ENCODE measurements around the gene MCM10. TPM values are rescaled to one million over a fixed set of nuclear protein-coding genes. Genes with fewer than 3 reads are reported as not detected.

Gene MCM10
- total RNA-seq, 1 experiment from 2014 or later, result 14.3 TPM

DNA sequence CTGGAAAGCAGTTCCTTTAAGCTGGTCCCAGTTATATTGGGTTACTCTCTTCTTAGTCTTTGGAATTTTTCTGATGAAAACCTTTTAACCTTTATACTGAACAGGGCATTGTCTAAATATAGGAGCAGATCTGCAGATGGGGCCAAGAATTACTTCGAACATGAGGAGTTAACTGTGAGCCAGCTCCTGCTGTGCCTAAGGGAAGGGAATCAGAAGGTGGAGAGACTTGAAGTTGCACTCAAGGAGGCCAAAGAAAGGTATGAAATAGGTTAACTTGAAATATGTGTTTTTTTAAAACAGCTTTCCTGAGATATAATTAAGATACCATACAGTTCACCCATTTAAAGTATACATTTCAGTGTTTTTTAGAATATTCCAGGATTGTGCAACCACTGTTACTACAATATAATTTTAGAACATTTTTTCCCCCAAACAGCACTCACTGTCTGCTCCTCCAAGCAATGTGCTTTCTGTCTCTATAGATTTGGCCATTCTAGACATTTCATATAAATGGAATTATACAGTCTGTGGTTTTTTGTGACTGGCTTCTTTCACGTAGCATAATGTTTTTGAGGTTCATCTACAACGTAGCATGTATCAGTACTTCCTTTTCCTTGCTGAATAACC is 42.5 kb upstream of the MCM10 start:
- no peaks in the 10 kb centered on the region for H3F3A ChIP-seq (ENCODE audit: low read length, unreplicated experiment)
- CTCF ChIA-PET, result no interaction called here
- no TSS peak for BruUV-seq (replicated peaks)

DNA sequence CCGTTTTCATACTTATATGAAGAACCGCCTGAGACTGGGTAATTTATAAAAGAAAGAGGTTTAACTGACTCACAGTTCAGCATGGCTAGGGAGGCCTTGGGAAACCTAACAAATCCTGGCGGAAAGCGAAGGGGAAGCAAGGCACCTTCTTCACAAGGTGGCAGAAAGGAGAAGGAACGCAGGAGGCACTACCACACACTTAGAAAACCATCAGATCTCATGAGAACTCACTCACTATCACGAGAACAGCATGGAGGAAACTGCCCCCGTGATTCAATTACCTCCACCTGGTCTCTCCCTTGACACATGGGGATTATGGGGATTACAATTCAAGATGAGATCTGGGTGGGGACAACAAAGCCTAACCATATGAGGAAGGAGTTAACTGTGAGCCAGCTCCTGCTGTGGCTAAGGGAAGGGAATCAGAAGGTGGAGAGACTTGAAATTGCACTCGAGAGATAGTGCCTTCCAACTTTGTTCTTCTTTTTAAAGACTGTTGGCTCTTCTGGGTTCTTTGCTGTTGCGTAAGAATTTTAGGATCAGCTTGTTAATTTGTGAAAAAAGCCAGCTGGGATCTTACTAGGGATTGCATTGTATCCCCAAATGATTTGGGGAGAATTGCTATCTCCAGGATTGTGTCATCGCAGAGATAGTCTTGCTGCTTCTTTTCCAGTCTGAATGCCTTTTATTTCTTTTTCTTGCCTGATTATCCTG is 40.4 kb upstream of the MCM10 start:
- H3K9ac ChIP-seq (ENCODE audit: low read length), result no peak overlapping the region
- H3K27ac ChIP-seq (ENCODE audit: low read length), result no peak overlapping the region
- ATAC-seq, result no peak
- intact Hi-C loops (cut with micrococcal nuclease), result no loop called here
- H3K9me2 ChIP-seq (replicated peaks; ENCODE audit: low read length), result no peaks in the 10 kb centered on the region
- H3F3A ChIP-seq (ENCODE audit: low read length, unreplicated experiment), result no peaks in the 10 kb centered on the region
- H3K4me1 ChIP-seq (ENCODE audit: insufficient read depth, low read length), result no peaks in the 10 kb centered on the region
- no peaks in the 10 kb centered on the region for H3K9me3 ChIP-seq (ENCODE audit: low read length)
- no peak for DNase-seq
- no TSS peak for BruUV-seq (replicated peaks)
- H2AFZ ChIP-seq (ENCODE audit: low read length), result no peak overlapping the region
- no peaks in the 10 kb centered on the region for H3K79me2 ChIP-seq (ENCODE audit: low read length)
- H3K36me3 ChIP-seq (ENCODE audit: low read depth, low read length), result 0 out of 2 replicates have a peak, but pooled peaks cover 3% of the 10 kb centered on the region
- ChIA-PET CTCF (no interaction called here), POLR2A (ENCODE audit: unreplicated experiment) (no interaction called here)
- no peaks in the 10 kb centered on the region for H3K27me3 ChIP-seq (ENCODE audit: low read length)
- H3K4me2 ChIP-seq (ENCODE audit: low read length), result no peak overlapping the region
- no peak overlapping the region for H3K4me3 ChIP-seq (ENCODE audit: low read length)
- no peaks in the 10 kb centered on the region for H4K20me1 ChIP-seq (ENCODE audit: low read length)
- TF ChIP-seq EZH2phosphoT487 (IDR thresholded peaks at IDR 0.05; ENCODE audit: borderline replicate concordance, low read length), result no peak
- TF ChIP-seq CTCF (conservative IDR thresholded peaks at IDR 0.05; ENCODE audit: low read depth, low read length), result no peak
- TF ChIP-seq EZH2 (IDR thresholded peaks at IDR 0.05; ENCODE audit: low read length, unreplicated experiment), result no peak

More for the DNA sequence above, 42.5 kb upstream of the MCM10 start:
- DNase-seq (no peak), ATAC-seq (no peak)
- H3K4me2 ChIP-seq (ENCODE audit: low read length), result no peak overlapping the region
- TF ChIP-seq EZH2phosphoT487 (IDR thresholded peaks at IDR 0.05; ENCODE audit: borderline replicate concordance, low read length), result no peak
- TF ChIP-seq CTCF (conservative IDR thresholded peaks at IDR 0.05; ENCODE audit: low read depth, low read length), result no peak
- no peak for TF ChIP-seq EZH2 (IDR thresholded peaks at IDR 0.05; ENCODE audit: low read length, unreplicated experiment)
- H4K20me1 ChIP-seq (ENCODE audit: low read length), result no peaks in the 10 kb centered on the region
- no peaks in the 10 kb centered on the region for H3K9me3 ChIP-seq (ENCODE audit: low read length)
- no peak overlapping the region for H2AFZ ChIP-seq (ENCODE audit: low read length)
- H3K79me2 ChIP-seq (ENCODE audit: low read length), result no peaks in the 10 kb centered on the region
- no peak overlapping the region for H3K4me3 ChIP-seq (ENCODE audit: low read length)
- no peak overlapping the region for H3K9ac ChIP-seq (ENCODE audit: low read length)
- H3K27me3 ChIP-seq (ENCODE audit: low read length), result no peaks in the 10 kb centered on the region
- H3K27ac ChIP-seq (ENCODE audit: low read length), result no peak overlapping the region
- POLR2A ChIA-PET (ENCODE audit: unreplicated experiment), result no interaction called here
- intact Hi-C loops (cut with micrococcal nuclease), result no loop called here
- H3K36me3 ChIP-seq (ENCODE audit: low read depth, low read length), result 0 out of 2 replicates have a peak, but pooled peaks cover 3% of the 10 kb centered on the region
- no peaks in the 10 kb centered on the region for H3K9me2 ChIP-seq (replicated peaks; ENCODE audit: low read length)
- no peaks in the 10 kb centered on the region for H3K4me1 ChIP-seq (ENCODE audit: insufficient read depth, low read length)

GRCh38 chr10:13121500-13121854 is 39.9 kb upstream of the MCM10 start:
- Histone ChIP-seq H3K9me2 (replicated peaks; ENCODE audit: low read length) (no peaks in the 10 kb centered on the region), H3K9me3 (ENCODE audit: low read length) (no peaks in the 10 kb centered on the region), H3K9ac (ENCODE audit: low read length) (no peak overlapping the region), H3F3A (ENCODE audit: low read length, unreplicated experiment) (no peaks in the 10 kb centered on the region), H2AFZ (ENCODE audit: low read length) (no peak overlapping the region), H3K36me3 (ENCODE audit: low read depth, low read length) (0 out of 2 replicates have a peak, but pooled peaks cover 3% of the 10 kb centered on the region), H3K27me3 (ENCODE audit: low read length) (no peaks in the 10 kb centered on the region), H4K20me1 (ENCODE audit: low read length) (no peaks in the 10 kb centered on the region), H3K27ac (ENCODE audit: low read length) (no peak overlapping the region), H3K4me1 (ENCODE audit: insufficient read depth, low read length) (no peaks in the 10 kb centered on the region), H3K4me2 (ENCODE audit: low read length) (no peak overlapping the region), H3K79me2 (ENCODE audit: low read length) (no peaks in the 10 kb centered on the region), H3K4me3 (ENCODE audit: low read length) (no peak overlapping the region)
- BruUV-seq (replicated peaks), result no TSS peak
- intact Hi-C loops (cut with micrococcal nuclease), result no loop called here
- ChIA-PET POLR2A (ENCODE audit: unreplicated experiment) (no interaction called here), CTCF (no interaction called here)
- TF ChIP-seq CTCF (conservative IDR thresholded peaks at IDR 0.05; ENCODE audit: low read depth, low read length) (no peak), EZH2phosphoT487 (IDR thresholded peaks at IDR 0.05; ENCODE audit: borderline replicate concordance, low read length) (no peak), EZH2 (IDR thresholded peaks at IDR 0.05; ENCODE audit: low read length, unreplicated experiment) (no peak)
- DNase-seq (no peak), ATAC-seq (no peak)

All from PC-3 (cell line).